IPS DF 4.7 (cell line): ENCODE measurements around the gene RPL10.

Source experiments
- DNase-seq: peaks from one replicate; pipeline ENCODE4 v3.0.0-alpha.2; 2013; ENCODE audit warnings: low spot score; ENCODE audit errors: extremely low read depth

Gene RPL10

GRCh38 chrX:154430916-154431315 is 32.7 kb downstream of the RPL10 start:
- no peak for DNase-seq

- no peak for DNase-seq
Measured at GRCh38 chrX:154431341-154431740, 33.2 kb downstream of the RPL10 start.

GRCh38 chrX:154432210-154432609 is 34.0 kb downstream of the RPL10 start:
- DNase-seq, result no peak

GRCh38 chrX:154433605-154434004 is 35.4 kb downstream of the RPL10 start:
- no peak for DNase-seq

- DNase-seq, result no peak
Measured at GRCh38 chrX:154434394-154435168, 36.4 kb downstream of the RPL10 start.

GRCh38 chrX:154435171-154435733 is 37.1 kb downstream of the RPL10 start:
- no peak for DNase-seq

GRCh38 chrX:154436374-154436982 is 38.3 kb downstream of the RPL10 start:
- DNase-seq, result no peak

- DNase-seq, result no peak
Measured at GRCh38 chrX:154436983-154437752, 39.0 kb downstream of the RPL10 start, which contains the start of gene GDI1. GDI1 (plus strand) TSS chrX:154437154; CDS start chrX:154437255, 101 bp downstream.

GRCh38 chrX:154437971-154438893 is 40.1 kb downstream of the RPL10 start:
- DNase-seq, result no peak

- DNase-seq, result no peak
Measured at GRCh38 chrX:154439841-154440240, 41.7 kb downstream of the RPL10 start.

- no peak for DNase-seq
Measured at GRCh38 chrX:154440623-154441357, 42.6 kb downstream of the RPL10 start.

GRCh38 chrX:154441564-154441963 is 43.4 kb downstream of the RPL10 start:
- no peak for DNase-seq

- no peak for DNase-seq
Measured at GRCh38 chrX:154441984-154442707, 44.0 kb downstream of the RPL10 start.

- DNase-seq, result no peak
Measured at GRCh38 chrX:154443479-154443910, 45.3 kb downstream of the RPL10 start.

GRCh38 chrX:154443992-154444754 is 46.0 kb downstream of the RPL10 start, which contains the start of gene FAM50A:
FAM50A (plus strand) TSS chrX:154444141; CDS start chrX:154444236, 95 bp downstream.
- DNase-seq, result no peak

GRCh38 chrX:154444755-154445246 is 46.6 kb downstream of the RPL10 start:
- DNase-seq, result no peak

- no peak for DNase-seq
Measured at GRCh38 chrX:154445776-154446175, 47.6 kb downstream of the RPL10 start.

GRCh38 chrX:154446430-154446829 is 48.3 kb downstream of the RPL10 start:
- DNase-seq, result no peak
